Measurements from ENCODE around the gene LBHD1.
"Not testable (repeated sequence)": the region's sequence is repeated elsewhere in the genome, so short reads cannot be mapped to it uniquely, and the experiment has no call there.

LBHD1 gene

DNA sequence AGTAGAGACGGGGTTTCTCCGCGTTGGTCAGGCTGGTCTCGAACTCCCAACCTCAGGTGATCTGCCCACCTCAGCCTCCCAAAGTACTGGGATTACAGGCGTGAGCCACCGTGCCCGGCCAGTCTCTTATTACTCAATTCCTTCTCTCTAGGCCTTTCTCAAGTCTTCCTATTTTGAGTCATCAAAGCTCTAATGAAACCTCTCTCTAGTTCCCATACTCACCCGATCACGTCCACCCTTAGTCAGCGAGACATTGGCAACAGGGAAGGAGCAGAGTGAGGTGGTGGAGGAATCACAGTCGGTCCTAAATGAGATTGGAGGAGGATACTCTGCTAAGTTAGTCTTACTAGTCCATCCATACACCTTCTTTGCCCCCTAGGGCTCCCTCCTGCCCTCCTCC is 30.2 kb upstream of the LBHD1 start:
- CTCF ChIA-PET: interaction anchor here (0.7 to 1.0 kb wide), 2 partner anchors 85 to 1652 kb away, joined by 3 read pairs; partner anchors contain the start of gene TMEM179B
- no peak for DNase-seq (ENCODE audit: low spot score)
- H3K27ac ChIP-seq: no peak overlapping the region; the same call in 1 of the 2 replicates
- POLR2A ChIA-PET (ENCODE audit: low non-redundant PET): no interaction called here
- TF ChIP-seq, protein P1, sequence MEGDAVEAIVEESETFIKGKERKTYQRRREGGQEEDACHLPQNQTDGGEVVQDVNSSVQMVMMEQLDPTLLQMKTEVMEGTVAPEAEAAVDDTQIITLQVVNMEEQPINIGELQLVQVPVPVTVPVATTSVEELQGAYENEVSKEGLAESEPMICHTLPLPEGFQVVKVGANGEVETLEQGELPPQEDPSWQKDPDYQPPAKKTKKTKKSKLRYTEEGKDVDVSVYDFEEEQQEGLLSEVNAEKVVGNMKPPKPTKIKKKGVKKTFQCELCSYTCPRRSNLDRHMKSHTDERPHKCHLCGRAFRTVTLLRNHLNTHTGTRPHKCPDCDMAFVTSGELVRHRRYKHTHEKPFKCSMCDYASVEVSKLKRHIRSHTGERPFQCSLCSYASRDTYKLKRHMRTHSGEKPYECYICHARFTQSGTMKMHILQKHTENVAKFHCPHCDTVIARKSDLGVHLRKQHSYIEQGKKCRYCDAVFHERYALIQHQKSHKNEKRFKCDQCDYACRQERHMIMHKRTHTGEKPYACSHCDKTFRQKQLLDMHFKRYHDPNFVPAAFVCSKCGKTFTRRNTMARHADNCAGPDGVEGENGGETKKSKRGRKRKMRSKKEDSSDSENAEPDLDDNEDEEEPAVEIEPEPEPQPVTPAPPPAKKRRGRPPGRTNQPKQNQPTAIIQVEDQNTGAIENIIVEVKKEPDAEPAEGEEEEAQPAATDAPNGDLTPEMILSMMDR (conservative IDR thresholded peaks at IDR 0.05; ENCODE audit: low read depth): no peak

DNA sequence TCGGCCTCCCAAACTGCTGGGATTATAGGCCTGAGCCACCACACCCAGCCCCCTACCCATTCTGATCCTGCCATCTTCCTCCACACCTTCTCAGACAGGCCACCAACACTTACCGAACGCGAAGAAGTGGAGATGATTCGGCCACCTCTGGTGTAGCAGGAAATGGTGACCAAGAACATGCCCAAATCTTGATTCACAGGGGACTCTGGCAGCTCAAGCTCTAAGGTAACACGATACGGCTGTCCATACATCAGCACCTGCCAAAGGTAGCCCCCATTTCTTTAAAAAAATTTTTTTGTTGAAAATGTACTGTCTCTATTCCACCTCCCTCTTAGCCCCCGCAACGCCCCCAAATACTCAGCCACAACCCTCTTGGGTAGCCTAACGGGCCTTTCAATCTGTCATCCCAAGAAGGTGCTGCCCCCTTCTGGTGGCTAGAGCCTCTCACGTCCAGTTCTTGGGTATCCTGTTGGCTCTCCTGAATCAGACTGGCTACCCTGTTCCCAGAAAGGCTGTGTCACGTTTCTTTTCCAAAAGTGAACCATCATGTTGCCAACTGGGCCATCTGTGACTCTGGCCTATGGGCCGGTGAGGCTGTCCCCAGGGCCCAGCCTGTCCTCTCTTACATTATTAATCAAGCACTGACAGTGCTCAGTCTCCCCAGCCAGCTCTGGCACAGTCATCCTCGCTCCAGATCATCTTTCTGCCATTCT is 22.5 kb upstream of the LBHD1 start:
- TF ChIP-seq, protein P1 (conservative IDR thresholded peaks at IDR 0.05; ENCODE audit: low read depth): peak; percentile 74
- DNase-seq (ENCODE audit: low spot score): no peak
- POLR2A ChIA-PET (ENCODE audit: low non-redundant PET): no interaction called here
- peak overlapping the region; percentile 54 for H3K27ac ChIP-seq
- CTCF ChIA-PET: interaction anchor here (0.6 to 1.8 kb wide), 4 partner anchors 12 to 18 kb away, joined by 3 to 17 read pairs (median 5); partner anchors contain the start of genes BSCL2 and GNG3

DNA sequence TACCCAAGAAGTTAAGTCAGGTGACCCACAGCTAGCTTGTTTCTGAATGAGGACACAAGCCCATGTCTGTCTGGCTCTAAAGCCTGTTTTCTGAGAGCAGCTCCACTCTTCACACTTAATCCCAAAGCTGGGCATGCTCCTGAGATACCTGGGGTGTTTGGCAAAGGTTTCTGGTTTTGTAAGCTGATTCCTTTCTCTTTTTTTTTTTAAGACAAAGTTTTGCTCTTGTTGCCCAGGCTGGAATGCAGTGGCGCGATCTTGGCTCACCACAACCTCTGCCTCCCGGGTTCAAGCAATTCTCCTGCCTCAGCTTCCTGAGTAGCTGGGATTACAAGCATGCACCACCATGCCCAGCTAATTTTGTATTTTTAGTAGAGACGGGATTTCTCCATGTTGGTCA is 21.6 kb upstream of the LBHD1 start:
- peak overlapping the region; percentile 54 for H3K27ac ChIP-seq
- DNase-seq (ENCODE audit: low spot score); POLR2A ChIA-PET (ENCODE audit: low non-redundant PET): not testable (repeated sequence)
- CTCF ChIA-PET: interaction anchor here (0.6 to 1.8 kb wide), 3 partner anchors 12 to 24 kb away, joined by 6 to 17 read pairs (median 7); partner anchors contain the start of genes BSCL2 and GNG3

DNA sequence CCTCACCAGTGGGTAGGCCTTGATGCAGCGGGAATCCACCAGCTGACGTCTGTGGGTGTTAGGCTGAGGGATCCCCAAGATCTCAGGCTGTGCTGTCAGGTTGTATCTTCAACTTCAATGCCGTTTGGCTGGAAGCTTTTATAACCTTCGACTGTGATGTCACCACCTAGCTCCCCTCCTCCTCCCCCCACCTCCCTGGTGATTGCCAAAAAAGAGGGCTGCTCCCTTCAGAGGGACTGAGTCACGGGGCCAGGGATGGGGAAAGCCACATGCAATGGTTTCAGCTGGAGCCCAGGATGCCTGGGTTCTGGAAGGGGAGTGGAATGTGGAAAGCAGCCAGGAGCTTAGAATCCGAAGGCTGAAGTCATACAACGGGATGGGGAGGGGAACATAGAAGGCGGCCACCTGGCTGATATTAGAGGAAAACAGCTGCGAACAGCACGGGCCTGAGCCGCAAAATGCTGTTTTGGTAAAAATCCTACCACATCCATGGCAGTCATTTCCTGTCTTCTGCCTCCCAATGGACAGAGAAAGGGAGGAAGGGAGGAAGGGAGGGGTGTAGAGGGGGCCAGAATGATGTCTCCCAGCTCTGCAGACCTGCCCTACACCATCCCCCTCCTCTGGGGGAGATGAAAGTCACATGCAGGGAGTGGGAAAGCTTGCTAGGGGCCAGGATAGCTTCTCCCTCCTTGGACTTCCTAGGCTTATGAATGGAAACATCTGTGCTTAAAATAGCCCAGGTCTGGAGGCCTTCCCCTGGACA is 17.5 kb upstream of the LBHD1 start, which contains the start of gene LRRN4CL:
Gene LRRN4CL (minus strand): TSS at position 110 of the 763 bp plus-strand sequence. CDS start 1,022 bp downstream, outside the sequence.
- CTCF ChIA-PET: interaction anchor here (0.6 to 1.9 kb wide), 3 partner anchors 9 to 97 kb away, joined by 3 to 8 read pairs (median 3); no protein-coding TSS in a partner anchor
- TF ChIP-seq, protein P1 (conservative IDR thresholded peaks at IDR 0.05; ENCODE audit: low read depth): no peak
- H3K27ac ChIP-seq: peak within 1 kb of the TSS; percentile 70
- DNase-seq (ENCODE audit: low spot score): peak; percentile 61
- POLR2A ChIA-PET (ENCODE audit: low non-redundant PET): interaction anchor here (0.7 to 1.1 kb wide), 2 partner anchors 44 to 166 kb away, joined by 3 to 4 read pairs; no protein-coding TSS in a partner anchor

DNA sequence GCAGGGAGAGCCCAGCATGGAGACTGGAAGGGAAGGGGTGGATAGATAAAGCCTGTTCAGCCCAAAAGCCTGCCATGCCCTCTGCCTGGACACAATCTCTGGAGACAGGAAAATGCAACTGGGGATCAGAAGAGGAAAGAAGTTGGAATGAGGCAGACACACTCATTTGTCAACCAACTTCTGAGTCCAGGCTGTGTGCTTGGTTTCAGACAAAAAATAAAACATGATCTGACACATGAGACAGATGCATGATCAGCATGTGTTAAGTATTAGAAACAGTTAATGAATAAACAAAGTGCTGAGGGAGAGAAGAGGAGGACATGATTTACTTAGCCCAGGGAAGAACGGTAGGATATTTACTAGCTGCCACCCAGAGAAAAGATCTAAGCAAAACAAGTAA is 16.4 kb upstream of the LBHD1 start:
- H3K27ac ChIP-seq: no peak overlapping the region
- CTCF ChIA-PET: no interaction called here
- POLR2A ChIA-PET (ENCODE audit: low non-redundant PET): no interaction called here

DNA sequence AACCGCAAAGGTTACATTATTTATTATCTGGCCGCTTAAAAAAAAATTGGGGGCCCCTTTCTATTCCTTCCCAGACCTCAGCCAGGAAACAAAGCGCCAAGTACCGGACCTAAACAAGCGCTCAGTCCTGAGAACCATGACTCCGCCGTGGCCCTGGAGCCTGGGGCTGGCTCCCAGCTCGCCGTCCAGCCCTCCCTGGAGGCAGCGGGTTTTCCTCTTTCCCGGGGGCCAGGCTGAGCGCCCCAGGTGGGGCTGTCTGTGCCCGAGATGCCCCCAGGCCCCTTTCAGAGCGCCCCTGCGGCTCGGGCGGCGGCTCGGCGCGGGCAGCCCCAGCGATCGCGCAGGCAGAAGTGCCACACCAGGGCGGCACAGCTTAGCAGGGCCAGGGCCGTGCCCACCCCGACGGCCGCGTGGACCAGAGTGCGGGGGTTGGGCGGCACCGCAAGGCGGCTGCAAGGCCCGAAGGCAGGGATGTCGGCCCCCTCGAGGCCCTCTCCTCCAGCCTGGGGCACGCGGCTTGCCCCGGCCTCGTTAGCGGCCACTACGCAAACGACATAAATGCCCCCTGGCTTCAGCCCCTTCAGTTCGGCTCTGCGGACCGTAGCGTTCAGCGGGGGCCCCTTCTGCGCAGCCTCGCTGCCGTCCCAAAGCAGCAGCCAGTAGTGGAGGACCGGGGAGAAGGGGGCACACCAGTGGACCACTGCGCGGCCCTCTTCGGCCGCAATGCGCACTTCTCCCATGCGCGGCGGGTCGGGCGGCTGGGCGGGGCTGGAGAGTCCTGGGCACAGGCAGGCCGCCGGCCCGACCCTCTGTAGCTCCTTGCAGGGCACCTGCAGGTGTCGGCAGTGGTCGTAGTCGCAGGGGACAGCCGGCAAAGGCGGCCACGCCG is 15.7 kb upstream of the LBHD1 start:
- TF ChIP-seq, protein P1 (conservative IDR thresholded peaks at IDR 0.05; ENCODE audit: low read depth): no peak
- POLR2A ChIA-PET (ENCODE audit: low non-redundant PET): no interaction called here
- no peak overlapping the region for H3K27ac ChIP-seq
- CTCF ChIA-PET: interaction anchor here (0.6 kb wide), 1 partner anchor 38 kb away, joined by 3 read pairs; no protein-coding TSS in a partner anchor
- no peak for DNase-seq (ENCODE audit: low spot score)

More for the DNA sequence above, 16.4 kb upstream of the LBHD1 start:
- TF ChIP-seq, protein P1 (conservative IDR thresholded peaks at IDR 0.05; ENCODE audit: low read depth): no peak
- DNase-seq (ENCODE audit: low spot score): no peak
